Endometrial microvascular endothelial cells (primary cell): ENCODE results near the gene DDT. TPM values are rescaled to one million over a fixed set of nuclear protein-coding genes. Genes with fewer than 3 reads are reported as not detected.
"Not testable (repeated sequence)": the region's sequence is repeated elsewhere in the genome, so short reads cannot be mapped to it uniquely, and the experiment has no call there.

Experiments used
- in situ Hi-C: cut with HindIII; loops from 2 replicates; pipeline ENCODE4 v1.10.0; 2017; ENCODE audit warnings: low sequenced_read_pairs, low pct_unique_long_range_greater_than_20kb; ENCODE audit errors: inconsistent ontology term
- total RNA-seq: library from RNA; depleted of rRNA; stranded (reverse); fragments of >200 nt; gene quantifications from one replicate; pipeline ENCODE4 v1.2.3, GENCODE V29; 2015; ENCODE audit errors: inconsistent ontology term

Gene DDT
- total RNA-seq, 1 donor from 2014 or later: 98.1 TPM

DNA sequence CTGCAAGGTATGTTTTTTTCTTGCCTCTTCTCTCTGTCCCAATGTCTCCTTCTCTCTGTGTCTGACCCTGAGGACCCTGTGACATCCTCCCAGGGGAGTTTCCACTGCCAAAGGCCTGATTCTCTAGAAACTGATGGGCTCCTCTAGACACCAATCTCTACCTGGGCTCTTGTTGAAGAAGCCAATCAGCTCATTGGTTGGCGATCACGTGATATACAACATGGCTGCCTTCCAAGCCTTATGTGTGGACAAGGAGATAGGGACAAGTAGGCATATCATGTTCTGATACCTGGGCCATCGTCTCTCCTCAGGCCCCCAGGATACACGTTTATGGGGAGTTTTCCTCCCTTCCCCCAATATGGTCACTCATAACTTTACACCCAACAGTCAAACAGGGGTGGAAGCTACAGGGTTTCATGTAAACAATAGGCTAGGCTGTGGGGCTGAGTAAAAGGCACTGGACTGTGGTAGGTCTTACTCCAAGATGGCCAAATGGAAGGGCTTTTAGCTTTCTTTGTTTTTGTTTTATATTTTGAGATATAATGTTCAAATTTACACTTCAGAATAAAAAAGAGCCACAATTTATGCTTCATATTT is 19.4 kb upstream of the DDT start:
- in situ Hi-C loops: not testable (repeated sequence)

DNA sequence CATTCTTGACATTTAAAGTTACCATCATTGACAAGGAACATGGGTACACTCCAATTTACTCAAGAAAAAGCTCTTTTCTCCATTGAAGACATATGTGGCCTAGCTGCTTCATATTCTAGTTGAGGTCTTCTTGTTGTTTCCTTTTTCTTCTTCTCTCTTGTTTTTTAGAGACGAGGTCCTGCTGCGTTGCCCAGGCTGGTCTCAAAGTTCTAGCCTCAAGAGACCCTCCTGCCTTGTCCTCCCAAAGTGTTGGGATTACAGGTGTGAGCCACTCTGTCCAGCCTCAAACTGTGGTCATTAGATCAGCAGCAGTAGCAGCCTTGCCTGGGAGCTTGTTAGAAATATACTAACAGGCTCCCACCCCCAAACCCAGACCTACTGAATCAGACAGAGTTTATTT is 18.8 kb upstream of the DDT start:
- in situ Hi-C loops: not testable (repeated sequence)

DNA sequence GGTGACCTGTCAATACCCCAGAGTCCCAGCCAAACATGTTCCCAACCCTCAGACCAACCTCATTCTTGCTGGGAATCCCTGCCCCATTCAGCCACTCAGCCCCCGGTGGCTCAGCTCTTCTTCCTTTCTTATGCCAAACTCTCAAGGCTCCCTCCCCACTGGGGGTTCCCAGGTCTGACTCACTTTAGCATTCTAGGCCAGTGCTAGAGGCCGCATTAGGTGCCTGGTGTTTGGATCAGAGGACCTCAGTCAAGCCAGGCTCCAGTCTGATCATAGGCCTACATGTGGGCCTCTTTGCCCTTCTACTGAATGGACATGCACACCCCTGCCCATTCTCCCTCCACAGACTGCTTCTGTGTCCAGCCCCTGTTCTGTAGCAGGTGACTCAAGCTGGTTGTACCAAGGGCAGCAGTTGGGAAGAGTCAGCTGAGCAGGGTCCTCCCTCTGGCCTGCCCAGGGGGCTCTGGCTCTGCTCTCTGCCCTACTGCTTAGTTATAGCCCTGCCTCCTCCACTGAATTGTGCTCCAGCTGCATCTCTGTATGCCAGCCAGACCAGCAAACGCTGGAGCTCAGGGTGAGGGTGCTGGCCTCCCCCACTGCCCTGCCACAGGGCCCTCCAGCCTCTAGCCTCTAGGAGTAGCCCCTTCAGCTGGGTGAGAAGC is 15.5 kb upstream of the DDT start:
- in situ Hi-C loops: not testable (repeated sequence)

DNA sequence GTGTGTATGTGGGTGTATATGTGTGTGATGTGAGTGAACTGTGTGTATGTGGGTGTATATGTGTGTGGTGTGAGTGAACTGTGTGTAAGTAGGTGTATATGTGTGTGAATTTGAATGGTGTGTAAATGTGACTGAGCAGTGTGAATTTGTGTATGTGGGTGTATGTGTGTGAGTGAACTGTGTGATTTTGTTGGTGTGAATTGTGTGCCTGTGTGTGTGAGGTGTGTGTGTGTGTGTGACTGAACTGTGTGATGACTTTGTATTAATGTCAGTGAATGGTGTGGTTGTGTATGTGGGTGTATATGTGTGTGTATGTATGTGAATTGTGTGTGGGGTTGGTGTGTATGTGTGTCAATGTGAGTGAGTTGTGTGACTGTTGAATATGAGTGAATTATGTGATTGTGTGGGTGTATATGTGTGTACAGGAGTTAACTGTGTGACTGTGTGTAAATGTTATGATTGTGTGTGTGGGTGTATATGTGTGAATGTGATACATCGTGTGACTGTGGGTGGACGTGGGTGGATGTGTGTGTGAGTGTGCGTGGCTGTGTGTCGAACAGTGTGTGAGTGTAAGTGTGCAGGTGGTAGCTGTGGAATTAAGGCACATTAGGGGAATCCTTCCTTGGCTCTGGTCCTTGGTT is 12.4 kb upstream of the DDT start:
- in situ Hi-C loops: not testable (repeated sequence)

DNA sequence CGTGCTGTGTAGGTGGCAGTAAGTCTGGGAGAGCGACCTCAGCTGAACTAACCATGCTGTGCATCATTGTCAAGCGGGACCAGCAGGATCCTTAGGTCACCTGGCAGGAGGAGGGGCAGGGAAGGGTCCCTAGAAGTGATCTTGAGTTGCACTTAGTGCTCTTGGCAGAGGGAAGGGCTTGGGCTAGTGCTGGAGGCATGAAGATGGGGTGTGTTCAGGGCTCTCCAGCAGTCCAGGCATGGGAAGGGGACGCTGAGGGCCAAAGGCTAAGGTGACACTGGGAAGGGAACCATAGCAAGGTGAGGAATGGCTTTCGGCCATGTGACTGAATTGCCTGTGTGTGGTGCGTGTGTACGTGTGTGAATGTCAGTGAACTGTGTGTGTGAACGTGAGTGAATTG is 11.8 kb upstream of the DDT start:
- in situ Hi-C loops: not testable (repeated sequence)

DNA sequence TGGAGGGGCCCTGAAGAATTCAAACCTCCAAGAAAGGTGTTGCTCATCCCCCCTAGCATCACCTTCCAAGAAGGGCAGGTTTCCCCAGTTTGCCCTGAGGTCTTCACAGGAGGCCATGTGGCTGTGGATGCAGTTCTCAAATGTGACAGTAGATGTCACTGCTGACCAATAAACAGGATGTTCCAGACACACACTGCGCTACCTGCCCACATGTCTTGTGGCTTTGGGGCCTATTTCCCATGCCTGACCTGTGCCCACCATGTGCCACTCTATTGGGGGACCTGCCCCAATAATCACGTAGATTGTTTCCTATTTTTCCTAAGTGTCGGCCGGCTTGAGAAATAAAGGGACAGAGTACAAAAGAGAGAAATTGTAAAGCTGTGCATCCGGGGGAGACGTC is 10.2 kb upstream of the DDT start:
- in situ Hi-C loops: no loop called here

DNA sequence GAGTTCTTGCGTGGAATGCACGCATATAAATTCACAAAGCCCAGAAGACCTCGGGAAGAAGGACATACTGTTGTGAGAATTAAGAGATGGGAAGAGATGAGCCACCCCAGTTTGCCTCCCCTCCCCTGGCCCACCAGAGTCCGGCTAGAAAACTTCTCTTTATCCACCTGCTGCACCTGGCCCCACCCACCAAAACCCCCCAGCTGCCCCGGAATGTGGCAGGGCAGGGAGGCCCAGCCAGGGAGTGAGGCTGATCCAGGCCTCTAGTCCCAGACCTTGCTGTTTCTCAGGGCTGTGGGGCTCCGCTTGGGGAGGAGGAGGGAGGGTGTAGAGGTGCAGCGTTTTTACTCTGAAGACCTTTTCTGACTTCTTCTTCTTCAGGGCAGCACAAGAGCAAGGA is 6.3 kb upstream of the DDT start:
- in situ Hi-C loops: not testable (repeated sequence)

DNA sequence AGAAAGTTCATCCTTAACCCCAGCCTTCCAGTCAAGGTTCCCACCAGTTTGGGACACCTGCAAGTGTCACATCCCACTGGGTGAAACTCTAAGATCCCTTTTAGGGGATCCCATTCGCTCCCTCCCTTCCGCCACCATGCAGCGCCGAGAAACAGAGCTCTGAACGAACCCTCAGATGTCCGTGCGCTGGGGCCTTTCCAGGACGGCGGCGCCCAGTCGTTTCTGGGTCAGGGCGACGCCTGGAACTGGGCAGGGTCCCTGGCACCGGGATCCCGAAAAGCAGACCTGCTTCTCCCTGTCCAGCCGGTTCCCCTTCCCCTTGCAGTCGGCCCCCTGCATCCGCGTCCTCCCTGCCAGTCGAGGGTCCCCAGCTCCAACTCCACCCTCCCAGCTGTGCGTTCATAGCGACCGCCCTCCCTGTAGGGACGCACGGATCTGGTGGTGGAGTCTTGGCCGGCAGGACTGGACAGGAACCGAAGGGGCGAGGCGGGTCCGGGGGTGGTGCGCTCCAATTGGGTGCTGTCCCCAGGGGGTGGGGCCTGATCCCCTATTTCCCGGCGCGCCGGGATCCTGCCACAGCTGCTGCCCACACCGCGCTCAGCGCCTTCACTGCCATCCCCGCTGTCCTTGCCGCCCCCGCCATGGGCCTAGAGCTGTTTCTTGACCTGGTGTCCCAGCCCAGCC is 5.5 kb upstream of the DDT start, which contains the start of gene GSTT2:
GSTT2 (plus strand) TSS at position 578 of the 684 bp plus-strand sequence.
- in situ Hi-C loops: not testable (repeated sequence)

DNA sequence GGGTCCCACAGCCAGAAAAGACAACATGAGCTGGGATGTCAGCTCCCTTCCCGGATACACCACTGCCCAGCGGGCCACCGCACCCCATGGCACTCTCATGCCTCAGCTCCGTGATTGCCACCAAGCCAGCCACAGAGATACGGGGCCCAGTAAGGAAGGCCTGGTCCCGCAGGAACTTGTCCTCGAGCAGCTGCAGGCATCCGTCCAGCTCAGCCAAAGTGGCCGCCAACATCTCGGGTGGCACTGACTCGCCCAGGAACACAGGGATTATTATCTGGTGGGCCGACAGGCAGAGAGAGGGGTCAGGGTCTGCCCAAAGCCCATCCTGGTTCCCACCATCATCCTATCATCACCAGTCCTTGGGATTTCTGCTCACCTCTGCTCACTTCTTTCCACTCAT is 3.1 kb upstream of the DDT start:
- in situ Hi-C loops: not testable (repeated sequence)

DNA sequence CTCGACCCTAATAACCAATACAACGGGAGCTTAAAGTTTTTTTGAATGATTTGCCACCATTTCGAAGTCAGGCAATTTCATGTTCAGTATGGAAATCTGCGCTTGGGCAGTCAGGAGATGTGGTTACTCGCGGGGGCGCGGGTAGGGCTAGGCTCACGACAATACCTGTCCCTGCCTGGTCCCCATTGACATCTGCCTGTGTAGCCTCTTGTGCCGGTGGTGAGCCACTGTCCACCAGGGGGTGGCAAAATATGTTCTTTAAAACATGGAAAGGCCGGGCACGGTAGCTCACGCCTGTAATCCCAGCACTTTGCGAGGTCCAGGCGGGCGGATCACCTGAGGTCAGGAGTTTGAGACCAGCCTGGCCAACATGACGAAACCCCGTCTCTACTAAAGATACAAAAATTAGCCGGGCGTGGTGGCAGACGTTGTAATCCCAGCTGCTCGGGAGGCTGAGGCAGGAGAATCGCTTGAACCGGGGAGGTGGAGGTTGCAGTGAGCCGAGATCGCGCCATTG is 653 bp upstream of the DDT start:
- in situ Hi-C loops: not testable (repeated sequence)

DNA sequence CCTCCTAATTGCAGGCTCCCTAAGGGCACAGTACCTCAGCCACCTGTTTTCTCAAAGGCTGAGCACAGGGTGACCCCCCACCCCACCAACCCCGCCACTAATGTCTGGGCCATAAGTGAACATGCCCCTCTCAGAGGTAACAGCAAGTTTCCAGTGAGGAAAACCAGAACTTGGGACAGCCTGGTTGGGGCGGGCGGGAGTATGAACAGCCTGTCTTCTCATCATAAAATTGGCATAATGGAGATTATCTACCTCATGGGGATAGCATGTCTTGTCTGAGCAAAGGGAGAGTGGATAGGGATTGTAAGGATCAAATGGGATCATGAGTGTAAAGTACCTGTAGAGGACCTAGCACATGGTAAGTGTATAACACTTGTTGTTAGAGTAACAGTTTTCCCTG is 2.3 kb downstream of the DDT start:
- in situ Hi-C loops: not testable (repeated sequence)

DNA sequence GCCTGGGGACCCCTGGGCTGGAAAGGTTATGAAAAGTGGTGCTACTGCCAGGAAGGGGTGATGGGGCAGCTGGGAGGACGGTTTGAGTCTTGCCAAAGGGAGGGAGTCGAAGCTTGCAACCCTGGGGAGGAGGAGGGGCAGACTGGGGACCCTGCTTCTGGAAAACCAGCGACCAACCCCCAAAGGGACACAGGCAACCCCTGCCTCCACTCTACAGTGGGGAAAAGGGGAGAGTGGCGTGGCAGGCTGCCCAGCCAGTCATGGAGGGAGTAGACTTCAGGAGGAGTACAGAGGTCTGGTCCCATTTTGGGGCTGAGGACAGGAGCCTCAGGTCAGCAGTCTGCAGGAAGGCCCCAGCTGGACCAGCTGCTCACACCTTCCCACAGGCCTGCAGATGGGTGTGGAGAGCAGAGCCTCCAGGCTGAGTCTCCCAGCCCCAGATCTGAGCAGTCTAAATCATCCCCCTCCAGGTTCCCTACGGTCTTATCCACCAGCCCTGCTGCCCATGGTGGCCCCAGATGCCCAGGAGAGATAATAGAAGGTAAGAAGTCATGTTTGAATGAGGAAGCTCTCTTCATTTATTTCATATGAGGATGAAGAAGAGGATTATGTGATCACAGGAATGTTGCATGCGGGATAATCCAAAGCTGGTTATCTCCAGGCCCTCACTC is 3.3 kb downstream of the DDT start:
- in situ Hi-C loops: no loop called here

DNA sequence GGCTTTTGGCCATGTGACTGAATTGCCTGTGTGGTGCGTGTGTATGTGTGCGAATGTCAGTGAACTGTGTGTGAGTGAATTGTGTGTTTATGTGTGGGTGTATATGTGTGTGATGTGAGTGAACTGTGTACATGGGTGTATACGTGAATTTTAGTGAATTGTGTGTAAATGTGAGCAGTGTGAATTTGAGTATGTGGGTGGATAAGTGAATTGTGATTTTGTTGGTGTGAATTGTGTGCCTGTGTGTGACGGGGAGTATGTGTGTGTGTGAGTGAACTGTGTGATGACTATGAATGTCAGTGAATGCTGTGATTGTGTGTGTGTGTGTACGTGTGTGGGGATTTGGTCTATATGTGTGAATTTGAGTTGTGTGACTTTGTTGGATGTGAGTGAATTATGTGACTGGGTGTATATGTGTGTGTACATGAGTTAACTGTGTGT is 4.0 kb downstream of the DDT start:
- in situ Hi-C loops: no loop called here

DNA sequence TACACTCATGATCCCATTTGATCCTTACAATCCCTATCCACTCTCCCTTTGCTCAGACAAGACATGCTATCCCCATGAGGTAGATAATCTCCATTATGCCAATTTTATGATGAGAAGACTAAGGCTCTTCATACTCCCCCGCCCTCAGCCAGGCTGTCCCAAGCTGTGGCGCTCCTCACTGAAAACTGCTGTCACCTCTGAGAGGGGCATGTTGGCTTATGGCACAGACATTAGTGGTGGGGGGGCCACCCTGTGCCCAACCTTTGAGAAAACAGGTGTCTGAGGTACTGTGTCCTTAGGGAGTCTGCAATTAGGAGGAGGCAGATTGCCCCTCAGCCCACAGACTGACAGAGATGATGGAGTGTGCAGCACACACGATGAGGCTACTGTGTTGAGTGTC is 5.2 kb downstream of the DDT start:
- in situ Hi-C loops: no loop called here

DNA sequence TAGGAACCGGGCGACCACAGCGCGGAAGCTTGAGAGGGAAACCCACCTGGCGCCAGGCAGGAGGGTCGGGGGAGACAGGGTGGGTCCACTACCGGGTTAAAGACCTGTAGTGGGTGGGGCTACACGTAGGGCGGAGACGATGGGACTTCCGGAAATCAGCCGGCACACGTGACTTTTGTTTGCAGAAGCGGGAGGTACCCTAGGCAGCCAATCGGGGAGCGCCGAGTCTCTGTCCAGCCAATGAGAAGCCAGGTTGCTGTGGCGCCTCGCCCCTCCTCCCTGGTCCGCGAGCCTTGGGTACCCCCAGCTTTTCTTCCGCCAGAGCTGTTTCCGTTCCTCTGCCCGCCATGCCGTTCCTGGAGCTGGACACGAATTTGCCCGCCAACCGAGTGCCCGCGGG is 7.7 kb downstream of the DDT start, which contains the start of gene DDTL:
DDTL (plus strand) TSS at position 321 of the 400 bp plus-strand sequence; CDS start at position 348, 27 bp downstream.
- in situ Hi-C loops: not testable (repeated sequence)

DNA sequence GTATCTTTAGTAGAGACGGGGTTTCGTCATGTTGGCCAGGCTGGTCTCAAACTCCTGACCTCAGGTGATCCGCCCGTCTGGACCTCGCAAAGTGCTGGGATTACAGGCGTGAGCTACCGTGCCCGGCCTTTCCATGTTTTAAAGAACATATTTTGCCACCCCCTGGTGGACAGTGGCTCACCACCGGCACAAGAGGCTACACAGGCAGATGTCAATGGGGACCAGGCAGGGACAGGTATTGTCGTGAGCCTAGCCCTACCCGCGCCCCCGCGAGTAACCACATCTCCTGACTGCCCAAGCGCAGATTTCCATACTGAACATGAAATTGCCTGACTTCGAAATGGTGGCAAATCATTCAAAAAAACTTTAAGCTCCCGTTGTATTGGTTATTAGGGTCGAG is 8.1 kb downstream of the DDT start:
- in situ Hi-C loops: not testable (repeated sequence)

DNA sequence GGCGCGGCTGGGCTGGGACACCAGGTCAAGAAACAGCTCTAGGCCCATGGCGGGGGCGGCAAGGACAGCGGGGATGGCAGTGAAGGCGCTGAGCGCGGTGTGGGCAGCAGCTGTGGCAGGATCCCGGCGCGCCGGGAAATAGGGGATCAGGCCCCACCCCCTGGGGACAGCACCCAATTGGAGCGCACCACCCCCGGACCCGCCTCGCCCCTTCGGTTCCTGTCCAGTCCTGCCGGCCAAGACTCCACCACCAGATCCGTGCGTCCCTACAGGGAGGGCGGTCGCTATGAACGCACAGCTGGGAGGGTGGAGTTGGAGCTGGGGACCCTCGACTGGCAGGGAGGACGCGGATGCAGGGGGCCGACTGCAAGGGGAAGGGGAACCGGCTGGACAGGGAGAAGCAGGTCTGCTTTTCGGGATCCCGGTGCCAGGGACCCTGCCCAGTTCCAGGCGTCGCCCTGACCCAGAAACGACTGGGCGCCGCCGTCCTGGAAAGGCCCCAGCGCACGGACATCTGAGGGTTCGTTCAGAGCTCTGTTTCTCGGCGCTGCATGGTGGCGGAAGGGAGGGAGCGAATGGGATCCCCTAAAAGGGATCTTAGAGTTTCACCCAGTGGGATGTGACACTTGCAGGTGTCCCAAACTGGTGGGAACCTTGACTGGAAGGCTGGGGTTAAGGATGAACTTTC is 13.0 kb downstream of the DDT start, which contains the start of gene GSTT2B:
GSTT2B (minus strand) TSS at position 112 of the 688 bp plus-strand sequence; CDS start at position 48, 64 bp downstream.
- in situ Hi-C loops: not testable (repeated sequence)

DNA sequence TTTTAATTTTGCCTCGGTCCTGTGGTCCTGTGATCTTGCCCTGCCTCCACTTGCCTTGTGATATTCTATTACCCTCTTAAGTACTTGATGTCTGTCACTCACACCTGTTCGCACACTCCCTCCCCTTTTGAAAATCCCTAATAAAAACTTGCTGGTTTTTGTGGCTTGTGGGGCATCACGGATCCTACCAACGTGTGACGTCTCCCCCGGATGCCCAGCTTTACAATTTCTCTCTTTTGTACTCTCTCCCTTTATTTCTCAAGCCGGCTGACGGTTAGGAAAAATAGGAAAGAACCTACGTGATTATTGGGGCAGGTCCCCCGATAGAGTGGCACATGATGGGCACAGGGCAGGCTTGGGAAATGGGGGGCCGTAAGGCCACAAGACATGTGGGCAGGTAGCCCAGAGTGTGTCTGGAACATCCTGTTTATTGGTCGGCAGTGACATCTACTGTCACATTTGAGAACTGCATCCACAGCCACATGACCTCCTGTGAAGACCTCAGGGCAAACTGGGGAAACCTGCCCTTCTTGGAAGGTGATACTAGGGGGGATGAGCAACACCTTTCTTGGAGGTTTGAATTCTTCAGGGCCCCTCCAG is 17.8 kb downstream of the DDT start:
- in situ Hi-C loops: not testable (repeated sequence)
